Measurements from ENCODE around the gene ZNF555. TPM values are rescaled to one million over a fixed set of nuclear protein-coding genes. Genes with fewer than 3 reads are reported as not detected.

Gene ZNF555
- polyA plus RNA-seq, 2 of the 4 experiments (the other 2 are of a cell fraction) = 1.7 to 2.3 TPM

DNA sequence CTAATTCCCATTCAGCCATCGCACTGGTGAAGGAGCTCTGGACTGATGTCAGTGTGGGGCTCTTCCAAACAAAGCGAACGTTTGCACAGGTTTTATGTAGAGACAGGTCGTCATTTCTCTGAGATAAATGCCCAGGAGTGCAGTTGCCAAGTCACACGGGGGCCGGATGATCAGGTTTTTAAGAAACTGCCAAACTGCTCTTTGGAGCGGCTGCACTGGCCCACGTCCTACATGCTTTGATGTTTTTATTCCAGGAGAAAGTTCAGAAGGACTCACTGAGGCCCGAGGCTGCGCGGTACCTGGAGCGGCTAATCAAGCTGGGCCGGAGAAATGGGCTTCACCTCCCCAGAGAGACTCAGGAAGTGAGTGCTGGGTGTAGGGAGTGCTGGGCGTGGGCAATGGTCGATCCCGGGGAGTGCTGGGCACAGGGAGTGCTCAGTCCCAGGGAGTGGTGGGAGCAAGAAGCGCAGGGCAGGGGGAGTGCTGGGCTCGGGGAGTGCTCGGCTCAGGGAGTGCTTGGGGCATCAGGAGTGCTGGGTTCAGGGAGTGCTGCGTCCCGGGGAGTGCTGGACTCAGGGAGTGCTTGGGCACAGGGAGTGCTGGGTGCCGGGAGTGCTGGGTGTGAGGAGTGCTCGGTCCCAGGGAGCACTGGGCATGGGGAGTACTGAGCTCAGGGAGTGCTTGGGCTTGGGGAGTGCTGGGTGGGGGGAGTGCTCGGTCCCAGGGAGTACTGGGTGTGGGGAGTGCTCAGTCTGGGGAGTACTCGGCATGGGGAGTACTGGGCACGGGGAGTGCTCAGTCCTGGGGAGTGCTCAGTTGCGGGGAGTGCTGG lies 45.2 kb upstream of the ZNF555 start:
- Histone ChIP-seq H3K4me3 (no peak overlapping the region), H3K27ac (no peak overlapping the region), H3K4me2 (no peak overlapping the region), H3K9me3 (no peaks in the 10 kb centered on the region), H3K4me1 (no peaks in the 10 kb centered on the region)
- TF ChIP-seq, protein P1, sequence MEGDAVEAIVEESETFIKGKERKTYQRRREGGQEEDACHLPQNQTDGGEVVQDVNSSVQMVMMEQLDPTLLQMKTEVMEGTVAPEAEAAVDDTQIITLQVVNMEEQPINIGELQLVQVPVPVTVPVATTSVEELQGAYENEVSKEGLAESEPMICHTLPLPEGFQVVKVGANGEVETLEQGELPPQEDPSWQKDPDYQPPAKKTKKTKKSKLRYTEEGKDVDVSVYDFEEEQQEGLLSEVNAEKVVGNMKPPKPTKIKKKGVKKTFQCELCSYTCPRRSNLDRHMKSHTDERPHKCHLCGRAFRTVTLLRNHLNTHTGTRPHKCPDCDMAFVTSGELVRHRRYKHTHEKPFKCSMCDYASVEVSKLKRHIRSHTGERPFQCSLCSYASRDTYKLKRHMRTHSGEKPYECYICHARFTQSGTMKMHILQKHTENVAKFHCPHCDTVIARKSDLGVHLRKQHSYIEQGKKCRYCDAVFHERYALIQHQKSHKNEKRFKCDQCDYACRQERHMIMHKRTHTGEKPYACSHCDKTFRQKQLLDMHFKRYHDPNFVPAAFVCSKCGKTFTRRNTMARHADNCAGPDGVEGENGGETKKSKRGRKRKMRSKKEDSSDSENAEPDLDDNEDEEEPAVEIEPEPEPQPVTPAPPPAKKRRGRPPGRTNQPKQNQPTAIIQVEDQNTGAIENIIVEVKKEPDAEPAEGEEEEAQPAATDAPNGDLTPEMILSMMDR (IDR thresholded peaks at IDR 0.05) = no peak
- TF ChIP-seq KDM5A (IDR thresholded peaks at IDR 0.05) (no peak), FOSB (CRISPR knock-in tag; IDR thresholded peaks at IDR 0.05) (no peak), JUN (IDR thresholded peaks at IDR 0.05) (no peak), CEBPB (IDR thresholded peaks at IDR 0.05) (no peak), POLR2AphosphoS2 (conservative IDR thresholded peaks at IDR 0.05; ENCODE audit: low read length) (no peak), CBX2 (IDR thresholded peaks at IDR 0.05; ENCODE audit: borderline replicate concordance, low read depth) (no peak)
- TF ChIP-seq, protein P2, sequence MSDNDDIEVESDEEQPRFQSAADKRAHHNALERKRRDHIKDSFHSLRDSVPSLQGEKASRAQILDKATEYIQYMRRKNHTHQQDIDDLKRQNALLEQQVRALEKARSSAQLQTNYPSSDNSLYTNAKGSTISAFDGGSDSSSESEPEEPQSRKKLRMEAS (IDR thresholded peaks at IDR 0.05) = no peak
- DNase-seq (ENCODE audit: low read depth in 1 of 2, low spot score in 1 of 2) (no peak), ATAC-seq (no peak; a peak in 1 of 6 replicates), FAIRE-seq (no peak)
- 94% methylated on average over 27 of the region's 27 CpGs for WGBS (ENCODE audit: missing lambda C conversion rate)
- ChIA-PET CTCF (no interaction called here), POLR2A (no interaction called here)

DNA sequence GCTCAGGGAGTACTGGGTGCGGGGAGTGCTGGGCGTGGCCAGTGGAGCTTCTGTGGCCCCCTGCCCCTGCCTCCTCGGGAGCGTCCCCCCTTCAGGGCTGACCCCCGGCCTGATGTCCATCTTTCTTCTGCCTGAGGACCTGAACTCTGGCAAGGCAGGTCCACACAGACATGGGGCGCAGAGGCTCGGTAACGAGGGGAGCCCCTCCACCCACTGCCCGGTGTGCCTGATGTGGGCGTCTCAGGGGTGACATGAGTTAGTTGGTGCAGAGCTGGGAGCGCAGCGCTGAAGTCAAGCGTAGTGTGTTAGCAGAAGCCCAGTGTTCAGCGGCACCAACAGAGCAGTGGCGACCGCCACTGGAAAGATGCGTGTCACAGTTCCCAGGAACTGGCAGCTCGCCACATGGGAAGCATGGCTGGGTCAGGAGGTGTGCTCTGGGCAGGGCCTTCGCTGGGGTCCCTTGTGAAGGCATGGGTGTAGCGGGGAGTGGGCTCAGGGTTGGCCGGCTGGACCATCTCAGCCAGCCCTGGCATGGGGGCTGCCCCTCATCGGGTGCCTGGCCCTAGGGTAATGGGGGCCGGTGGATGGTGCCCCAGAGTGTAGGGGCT lies 44.5 kb upstream of the ZNF555 start:
- H3K4me2 ChIP-seq = no peak overlapping the region
- ChIA-PET CTCF (no interaction called here), POLR2A (no interaction called here)
- H3K9me3 ChIP-seq = no peaks in the 10 kb centered on the region
- WGBS (ENCODE audit: missing lambda C conversion rate) = 94% methylated on average over 10 of the region's 23 CpGs
- no peak overlapping the region for H3K4me3 ChIP-seq
- no peak overlapping the region for H3K27ac ChIP-seq
- H3K4me1 ChIP-seq = no peaks in the 10 kb centered on the region
- ATAC-seq (no peak), FAIRE-seq (no peak), DNase-seq (ENCODE audit: low read depth in 1 of 2, low spot score in 1 of 2) (no peak)
- no peak for TF ChIP-seq HOXB13 (CRISPR knock-in tag; IDR thresholded peaks at IDR 0.05; ENCODE audit: low read depth)
- TF ChIP-seq EP300 (IDR thresholded peaks at IDR 0.05) = no peak
- no peak for TF ChIP-seq BHLHE40 (IDR thresholded peaks at IDR 0.05; ENCODE audit: low read depth, low read length)
- TF ChIP-seq CEBPB (IDR thresholded peaks at IDR 0.05) = no peak
- TF ChIP-seq, protein P3, sequence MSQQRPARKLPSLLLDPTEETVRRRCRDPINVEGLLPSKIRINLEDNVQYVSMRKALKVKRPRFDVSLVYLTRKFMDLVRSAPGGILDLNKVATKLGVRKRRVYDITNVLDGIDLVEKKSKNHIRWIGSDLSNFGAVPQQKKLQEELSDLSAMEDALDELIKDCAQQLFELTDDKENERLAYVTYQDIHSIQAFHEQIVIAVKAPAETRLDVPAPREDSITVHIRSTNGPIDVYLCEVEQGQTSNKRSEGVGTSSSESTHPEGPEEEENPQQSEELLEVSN (IDR thresholded peaks at IDR 0.05; ENCODE audit: borderline replicate concordance, low read depth) = no peak
- no peak for TF ChIP-seq KDM5A (IDR thresholded peaks at IDR 0.05)
- TF ChIP-seq JUNB (IDR thresholded peaks at IDR 0.05) = no peak
- TF ChIP-seq, protein P4, sequence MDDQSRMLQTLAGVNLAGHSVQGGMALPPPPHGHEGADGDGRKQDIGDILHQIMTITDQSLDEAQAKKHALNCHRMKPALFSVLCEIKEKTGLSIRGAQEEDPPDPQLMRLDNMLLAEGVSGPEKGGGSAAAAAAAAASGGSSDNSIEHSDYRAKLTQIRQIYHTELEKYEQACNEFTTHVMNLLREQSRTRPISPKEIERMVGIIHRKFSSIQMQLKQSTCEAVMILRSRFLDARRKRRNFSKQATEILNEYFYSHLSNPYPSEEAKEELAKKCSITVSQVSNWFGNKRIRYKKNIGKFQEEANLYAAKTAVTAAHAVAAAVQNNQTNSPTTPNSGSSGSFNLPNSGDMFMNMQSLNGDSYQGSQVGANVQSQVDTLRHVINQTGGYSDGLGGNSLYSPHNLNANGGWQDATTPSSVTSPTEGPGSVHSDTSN (IDR thresholded peaks at IDR 0.05) = no peak
- no peak for TF ChIP-seq POLR2A (IDR thresholded peaks at IDR 0.05; ENCODE audit: low read length)
- no peak for TF ChIP-seq KDM1A (IDR thresholded peaks at IDR 0.05; ENCODE audit: low read depth)
- no peak for TF ChIP-seq HOXA7 (CRISPR knock-in tag; IDR thresholded peaks at IDR 0.05)
- TF ChIP-seq ZFP36 (IDR thresholded peaks at IDR 0.05; ENCODE audit: borderline replicate concordance, partially characterized antibody) = no peak

DNA sequence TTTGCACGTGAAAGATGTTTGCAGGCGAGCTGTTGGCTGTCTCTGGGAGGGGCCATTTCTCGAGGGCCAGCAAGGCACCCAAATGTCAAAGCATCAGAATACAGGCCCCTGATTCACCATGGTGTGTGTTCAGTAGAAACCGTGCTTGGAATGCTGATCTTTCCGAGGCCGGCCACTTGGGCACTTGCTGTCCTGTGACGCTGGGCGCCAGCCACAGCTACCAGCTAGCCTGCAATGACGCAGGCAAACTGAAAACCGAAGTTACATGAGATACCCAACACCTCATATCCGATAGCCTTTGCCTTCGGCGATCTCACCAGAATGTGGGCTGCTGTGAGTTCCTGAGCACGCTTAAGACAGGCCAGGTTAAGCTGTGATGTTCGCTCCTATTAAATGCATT lies 44.0 kb upstream of the ZNF555 start:
- 95% methylated on average over 15 of the region's 15 CpGs for WGBS (ENCODE audit: missing lambda C conversion rate)
- ChIA-PET POLR2A (no interaction called here), CTCF (no interaction called here)
- DNase-seq (ENCODE audit: low read depth in 1 of 2, low spot score in 1 of 2) (no peak), ATAC-seq (no peak), FAIRE-seq (no peak)
- Histone ChIP-seq H3K4me3 (no peak overlapping the region), H3K9me3 (no peaks in the 10 kb centered on the region), H3K27ac (no peak overlapping the region), H3K4me2 (no peak overlapping the region), H3K4me1 (no peaks in the 10 kb centered on the region)
- TF ChIP-seq RAD21 (conservative IDR thresholded peaks at IDR 0.05 in 1 of 2, IDR thresholded peaks at IDR 0.05 in 1 of 2) (no peak), TP53 (CRISPR knock-in tag; IDR thresholded peaks at IDR 0.05) (no peak), GATA3 (IDR thresholded peaks at IDR 0.05; ENCODE audit: borderline replicate concordance) (no peak), CHD2 (IDR thresholded peaks at IDR 0.05; ENCODE audit: low read length, partially characterized antibody) (no peak), HEYL (CRISPR knock-in tag; IDR thresholded peaks at IDR 0.05) (no peak), RFX5 (IDR thresholded peaks at IDR 0.05) (no peak)
- TF ChIP-seq, protein P5, sequence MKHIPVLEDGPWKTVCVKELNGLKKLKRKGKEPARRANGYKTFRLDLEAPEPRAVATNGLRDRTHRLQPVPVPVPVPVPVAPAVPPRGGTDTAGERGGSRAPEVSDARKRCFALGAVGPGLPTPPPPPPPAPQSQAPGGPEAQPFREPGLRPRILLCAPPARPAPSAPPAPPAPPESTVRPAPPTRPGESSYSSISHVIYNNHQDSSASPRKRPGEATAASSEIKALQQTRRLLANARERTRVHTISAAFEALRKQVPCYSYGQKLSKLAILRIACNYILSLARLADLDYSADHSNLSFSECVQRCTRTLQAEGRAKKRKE (CRISPR knock-in tag; IDR thresholded peaks at IDR 0.05; ENCODE audit: low read depth) = no peak
- TF ChIP-seq, protein P1 (IDR thresholded peaks at IDR 0.05) = no peak

All from A549 (cell line).